Lung (tissue), 12 donors: ENCODE data around the gene AKAP13. TPM values are rescaled to one million over a fixed set of nuclear protein-coding genes. Genes with fewer than 3 reads are reported as not detected.

Experiments used
- ATAC-seq: fragments of 200-7000 bp; cut with Tn5 transposase; one replicate; pipeline ENCODE4 v1.9.1; 2020; ENCODE audit warnings: moderate number of reproducible peaks; ENCODE audit not compliant: insufficient read depth, low FRiP score
- DNase-seq, 3 donors: peaks; one replicate each; pipeline ENCODE4 v3.0.0-alpha.2; 2013 to 2017
- H3K27ac ChIP-seq, 2 donors: one replicate each; pipeline ENCODE4 v1.5.1; 2013; ENCODE audit warnings: mild to moderate bottlenecking in 2 of 2, moderate library complexity in 2 of 2, control low read depth in 1 of 2, inconsistent platforms in 1 of 2, low read depth in 1 of 2, low read length in 1 of 2
- H3K27me3 ChIP-seq, 3 donors: one replicate each; pipeline ENCODE4 v1.5.1; 2013; ENCODE audit warnings: low read length in 2 of 3; ENCODE audit not compliant: control insufficient read depth in 3 of 3, insufficient read depth in 3 of 3
- H3K36me3 ChIP-seq, 4 donors: one replicate each; pipeline ENCODE4 v1.5.1; 2013; ENCODE audit warnings: low read length in 4 of 4, mild to moderate bottlenecking in 1 of 4, moderate library complexity in 1 of 4; ENCODE audit not compliant: control insufficient read depth in 4 of 4, insufficient read depth in 4 of 4
- H3K4me1 ChIP-seq, 5 donors: one replicate each; pipeline ENCODE4 v1.5.1; 2013; ENCODE audit warnings: low read length in 5 of 5, mild to moderate bottlenecking in 2 of 5, moderate library complexity in 1 of 5; ENCODE audit not compliant: control insufficient read depth in 5 of 5, insufficient read depth in 5 of 5
- H3K4me3 ChIP-seq: one replicate; pipeline ENCODE4 v1.5.1; 2013; ENCODE audit warnings: mild to moderate bottlenecking, control low read depth, moderate library complexity
- H3K9ac ChIP-seq, 2 donors: one replicate each; pipeline ENCODE4 v1.5.1; 2013; ENCODE audit warnings: low read length in 2 of 2, control low read depth in 1 of 2; ENCODE audit not compliant: insufficient read depth in 1 of 2
- H3K9me3 ChIP-seq, 4 donors: one replicate each; pipeline ENCODE4 v1.5.1; 2013; ENCODE audit warnings: low read length in 3 of 4, mild to moderate bottlenecking in 1 of 4, moderate library complexity in 1 of 4; ENCODE audit not compliant: control insufficient read depth in 4 of 4, insufficient read depth in 3 of 4
- CTCF ChIP-seq: IDR thresholded peaks from 2 replicates; pipeline ENCODE4 v1.5.1; 2012; ENCODE audit warnings: mild to moderate bottlenecking; ENCODE audit errors: control extremely low read depth, extremely low read depth
- WGBS, 2 donors: extraction: QIAGEN DNeasy Blood & Tissue Kit; methylation state at CpG; one replicate each; pipeline ENCODE4 v1.1.7; 2013; 5-methylcytosine and 5-hydroxymethylcytosine counted together
- polyA plus RNA-seq, 2 donors: library from polyadenylated mRNA; stranded (reverse); fragments of 200-250 nt; gene quantifications; one replicate each; pipeline ENCODE4 v1.2.1, GENCODE V29; 2013
- total RNA-seq, 2 donors: library from RNA; depleted of rRNA in 1 of 2; stranded (reverse); fragments of >200 nt in 1 of 2; gene quantifications; one replicate each; pipeline ENCODE4 v1.2.1, GENCODE V29; 2014 to 2021
- donor health status: control.
- donor health status: control.
- donor health status: Bipolar disorder and iron deficiency.
- donor health status: healthy.
- donor health status: DM: yes; HTN: yes; CAD: no.

The AKAP13 gene
- total and polyA plus RNA-seq, 4 donors: 102 to 1,115 (median 259) TPM

- Histone ChIP-seq H3K36me3 (no peaks in the 10 kb centered on the region), H3K9me3 (peaks cover 0 to under 1% (median 0%) of the 10 kb centered on the region in 4 donors), H3K4me3 (no peak overlapping the region), H3K9ac (no peak overlapping the region), H3K27ac (no peak overlapping the region), H3K27me3 (no peaks in the 10 kb centered on the region), H3K4me1 (peaks cover 0 to 34% (median 0%) of the 10 kb centered on the region in 5 donors)
- TF ChIP-seq CTCF: no peak
- ATAC-seq (no peak), DNase-seq (no peak)
- WGBS, 2 donors: 93 to 95% methylated on average over 3 of the region's 3 CpGs
Measured at GRCh38 chr15:85456798-85457197, 76.4 kb downstream of the AKAP13 start.

GRCh38 chr15:85457392-85457968 is 77.1 kb downstream of the AKAP13 start:
- Histone ChIP-seq H3K4me1 (peaks cover 0 to 34% (median 0%) of the 10 kb centered on the region in 5 donors), H3K9me3 (no peaks in the 10 kb centered on the region), H3K9ac (no peak overlapping the region), H3K36me3 (peaks cover 0 to 2% (median 0%) of the 10 kb centered on the region in 4 donors), H3K27ac (peak overlapping the region in 1 of 2 donors; percentile 50), H3K27me3 (no peaks in the 10 kb centered on the region), H3K4me3 (no peak overlapping the region)
- no peak for TF ChIP-seq CTCF
- no peak for DNase-seq
- no peak for ATAC-seq
- WGBS, 2 donors: 88 to 95% methylated on average over 8 of the region's 8 CpGs

GRCh38 chr15:85458764-85459163 is 78.4 kb downstream of the AKAP13 start:
- Histone ChIP-seq H3K4me1 (peaks cover 0 to 30% (median 5%) of the 10 kb centered on the region in 5 donors), H3K9me3 (no peaks in the 10 kb centered on the region), H3K36me3 (peaks cover 0 to 2% (median 0%) of the 10 kb centered on the region in 4 donors), H3K27me3 (no peaks in the 10 kb centered on the region), H3K4me3 (no peak overlapping the region), H3K27ac (no peak overlapping the region), H3K9ac (no peak overlapping the region)
- TF ChIP-seq CTCF: no peak
- ATAC-seq (no peak), DNase-seq (no peak)
- WGBS, 2 donors: 96 to 99% methylated on average over 2 of the region's 2 CpGs

- no peak for TF ChIP-seq CTCF
- H3K27me3 ChIP-seq: no peaks in the 10 kb centered on the region
- H3K36me3 ChIP-seq: peaks cover 0 to 2% (median 0%) of the 10 kb centered on the region in 4 donors
- H3K27ac ChIP-seq: no peak overlapping the region
- H3K9ac ChIP-seq: no peak overlapping the region
- DNase-seq (no peak), ATAC-seq (no peak)
- no peaks in the 10 kb centered on the region for H3K9me3 ChIP-seq
- H3K4me3 ChIP-seq: no peak overlapping the region
- peaks cover 0 to 28% (median 0%) of the 10 kb centered on the region in 5 donors for H3K4me1 ChIP-seq
Measured at GRCh38 chr15:85462029-85462428, 81.6 kb downstream of the AKAP13 start.
